GM13977 (cell line): Measurements from ENCODE around the gene PPP2CA.
"Not testable (repeated sequence)": the region's sequence is repeated elsewhere in the genome, so short reads cannot be mapped to it uniquely, and the experiment has no call there.

ENCODE experiments used
- DNase-seq: peaks from one replicate; pipeline ENCODE4 v3.0.0; 2012; ENCODE audit warnings: low spot score
- in situ Hi-C: fragments of 300-500 bp; cut with MboI; formaldehyde crosslinking; loops from one replicate; pipeline ENCODE4 v1.12.0; 2022; ENCODE audit warnings: low sequenced_read_pairs, low pct_unique_long_range_greater_than_20kb, mixed read lengths, inconsistent platforms; ENCODE audit not compliant: unreplicated experiment
- TF ChIP-seq, protein P1 (sequence below): IDR thresholded peaks from 2 replicates; pipeline ENCODE4 v1.5.1; 2012; ENCODE audit warnings: mild to moderate bottlenecking, control low read depth; ENCODE audit not compliant: insufficient read depth; ENCODE audit errors: extremely low read depth, missing control alignments

The PPP2CA gene

DNA sequence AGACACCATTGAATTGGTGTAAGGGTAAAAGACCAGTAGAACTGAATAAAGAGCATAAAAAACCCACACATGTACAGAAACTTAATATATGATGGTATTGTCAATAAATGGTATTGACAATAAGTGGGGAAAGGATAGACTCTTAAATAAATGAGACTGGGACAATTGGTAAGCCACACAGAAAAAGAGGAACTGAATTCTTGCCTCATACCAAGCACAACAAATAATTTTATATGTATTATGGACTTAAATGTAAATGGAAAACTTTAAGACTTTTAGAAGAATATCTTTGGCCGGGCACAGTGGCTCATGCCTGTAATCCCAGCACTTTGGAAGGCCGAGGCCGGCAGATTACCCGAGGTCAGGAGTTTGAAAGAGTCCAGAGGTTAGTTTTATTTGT, 37.9 kb upstream of the PPP2CA start:
- in situ Hi-C loops = no loop called here
- TF ChIP-seq, protein P1, sequence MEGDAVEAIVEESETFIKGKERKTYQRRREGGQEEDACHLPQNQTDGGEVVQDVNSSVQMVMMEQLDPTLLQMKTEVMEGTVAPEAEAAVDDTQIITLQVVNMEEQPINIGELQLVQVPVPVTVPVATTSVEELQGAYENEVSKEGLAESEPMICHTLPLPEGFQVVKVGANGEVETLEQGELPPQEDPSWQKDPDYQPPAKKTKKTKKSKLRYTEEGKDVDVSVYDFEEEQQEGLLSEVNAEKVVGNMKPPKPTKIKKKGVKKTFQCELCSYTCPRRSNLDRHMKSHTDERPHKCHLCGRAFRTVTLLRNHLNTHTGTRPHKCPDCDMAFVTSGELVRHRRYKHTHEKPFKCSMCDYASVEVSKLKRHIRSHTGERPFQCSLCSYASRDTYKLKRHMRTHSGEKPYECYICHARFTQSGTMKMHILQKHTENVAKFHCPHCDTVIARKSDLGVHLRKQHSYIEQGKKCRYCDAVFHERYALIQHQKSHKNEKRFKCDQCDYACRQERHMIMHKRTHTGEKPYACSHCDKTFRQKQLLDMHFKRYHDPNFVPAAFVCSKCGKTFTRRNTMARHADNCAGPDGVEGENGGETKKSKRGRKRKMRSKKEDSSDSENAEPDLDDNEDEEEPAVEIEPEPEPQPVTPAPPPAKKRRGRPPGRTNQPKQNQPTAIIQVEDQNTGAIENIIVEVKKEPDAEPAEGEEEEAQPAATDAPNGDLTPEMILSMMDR = no peak
- no peak for DNase-seq

DNA sequence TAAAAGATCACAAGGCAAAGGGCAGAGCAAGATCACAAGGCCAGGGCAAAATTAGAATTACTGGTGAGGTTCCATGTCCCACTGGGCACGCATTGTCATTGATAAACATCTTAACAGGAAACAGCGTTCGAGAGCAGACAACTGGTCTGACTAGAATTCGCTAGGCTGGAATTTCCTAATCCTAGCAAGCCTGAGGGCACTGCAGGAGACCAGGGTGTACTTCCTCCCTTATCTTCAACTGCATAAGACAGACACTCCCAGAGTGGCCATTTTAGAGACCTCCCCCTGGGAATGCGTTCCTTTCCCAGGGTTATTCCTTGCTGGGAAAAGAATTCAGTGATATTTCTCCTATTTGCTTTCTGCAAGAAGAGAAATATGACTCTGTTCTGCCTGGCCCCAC, 36.8 kb upstream of the PPP2CA start:
- DNase-seq, in situ Hi-C loops: not testable (repeated sequence)

DNA sequence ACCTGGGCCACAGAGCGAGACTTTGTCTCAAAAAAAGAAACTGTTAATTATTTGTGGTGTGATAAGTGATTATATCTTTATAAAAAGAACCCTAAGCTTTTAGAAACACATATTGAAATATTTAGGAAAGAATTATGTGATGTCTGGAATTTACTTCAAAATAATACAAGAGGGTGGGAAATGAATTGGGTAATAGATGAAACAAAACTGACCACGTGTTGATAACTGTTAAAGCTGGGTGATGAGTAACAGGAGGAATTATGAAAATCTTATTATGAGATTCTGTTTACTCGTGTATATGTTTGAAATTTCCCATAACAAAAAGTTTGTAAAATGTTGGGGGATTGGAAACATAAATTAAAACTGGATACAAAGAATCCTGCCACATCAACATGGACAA, 33.0 kb upstream of the PPP2CA start:
- DNase-seq = no peak
- in situ Hi-C loops = no loop called here
- TF ChIP-seq, protein P1 = no peak

DNA sequence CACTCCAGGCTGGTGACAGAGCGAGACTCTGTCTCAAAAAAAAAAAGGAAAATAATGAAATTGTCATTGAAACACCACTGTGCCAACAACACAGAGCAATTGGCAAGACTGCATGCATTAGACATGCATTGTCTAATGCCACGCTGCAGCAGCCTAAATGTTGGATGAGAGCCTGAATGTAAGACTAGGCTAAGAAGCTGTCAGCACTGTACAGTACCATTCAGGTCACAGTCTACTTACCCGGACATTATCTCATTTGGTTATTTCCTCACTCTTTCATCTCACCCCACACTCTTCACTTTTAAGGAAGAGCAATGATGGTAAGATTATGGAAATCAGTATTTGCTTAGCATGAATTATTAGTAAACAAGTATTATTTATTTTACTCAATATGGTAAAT, 31.3 kb upstream of the PPP2CA start:
- TF ChIP-seq, protein P1 = no peak
- no peak for DNase-seq
- in situ Hi-C loops = no loop called here

DNA sequence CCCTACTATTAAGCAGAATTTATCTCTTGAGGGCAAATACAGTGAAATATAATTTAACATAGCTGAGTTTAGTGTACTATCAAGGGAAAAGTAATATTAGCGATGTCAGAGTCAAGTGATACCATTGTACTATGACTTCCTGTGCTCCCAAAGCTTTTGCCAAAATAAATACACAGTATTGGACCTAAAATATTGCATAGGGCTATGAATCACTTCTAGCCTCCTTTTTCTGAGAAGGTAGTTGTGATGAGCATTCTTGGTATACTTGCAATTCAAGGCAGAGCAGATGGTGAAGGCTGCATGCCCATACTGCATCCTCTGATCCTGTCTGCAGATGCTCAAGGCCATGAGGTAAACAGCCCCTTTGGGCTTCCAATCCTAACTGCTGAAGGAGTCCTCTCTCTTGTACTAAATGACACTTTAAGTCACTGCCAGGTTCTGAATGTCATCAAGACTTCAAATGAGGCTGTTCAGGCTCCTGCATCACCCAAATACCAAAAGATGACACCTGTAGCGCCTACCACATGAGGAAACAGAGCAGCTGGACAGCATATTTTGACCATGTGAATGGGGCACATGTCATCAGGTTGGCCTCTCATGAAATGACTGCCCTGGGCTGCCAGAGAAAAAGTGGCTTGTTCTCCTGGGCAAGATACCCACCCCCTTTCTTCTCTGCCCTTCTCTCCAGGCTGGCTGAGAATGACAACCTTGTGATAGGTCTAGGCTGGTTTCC, 29.7 kb upstream of the PPP2CA start:
- in situ Hi-C loops = no loop called here
- TF ChIP-seq, protein P1 = no peak
- DNase-seq = no peak

DNA sequence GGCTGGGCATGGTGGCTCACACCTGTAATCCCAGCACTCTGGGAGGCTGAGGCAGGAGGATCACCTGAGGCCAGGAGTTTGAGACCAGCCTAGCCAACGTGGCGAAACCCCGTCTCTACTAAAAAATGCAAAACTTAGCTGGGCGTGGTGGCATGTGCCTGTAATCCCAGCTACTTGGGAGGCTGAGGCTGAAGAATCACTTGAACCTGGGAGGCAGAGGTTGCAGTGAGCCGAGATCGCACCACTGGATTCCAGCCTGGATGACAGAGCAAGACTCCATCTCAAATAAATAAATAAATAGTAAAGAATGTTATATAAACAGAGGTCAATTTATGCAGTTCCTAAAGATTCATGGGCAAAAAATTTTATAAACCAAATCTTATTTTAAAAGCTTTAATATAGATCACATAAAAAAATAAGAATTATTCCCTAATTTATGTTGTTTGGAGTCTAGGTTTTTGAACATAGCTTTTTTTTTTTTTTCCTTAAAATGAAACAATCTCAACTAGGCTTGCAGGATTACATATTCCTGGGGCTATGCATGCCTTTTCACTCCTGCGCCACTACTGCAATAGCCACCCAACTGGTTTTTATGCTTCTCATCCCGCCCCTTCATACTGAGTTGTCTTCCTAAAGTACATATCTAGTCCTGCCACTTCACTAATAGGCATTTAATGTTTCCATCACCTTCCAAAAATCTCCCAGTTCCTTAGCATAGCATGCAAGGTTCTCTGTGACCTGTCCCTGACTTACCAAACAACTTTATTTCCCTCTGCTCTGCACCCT, 27.7 kb upstream of the PPP2CA start:
- DNase-seq, in situ Hi-C loops: not testable (repeated sequence)

DNA sequence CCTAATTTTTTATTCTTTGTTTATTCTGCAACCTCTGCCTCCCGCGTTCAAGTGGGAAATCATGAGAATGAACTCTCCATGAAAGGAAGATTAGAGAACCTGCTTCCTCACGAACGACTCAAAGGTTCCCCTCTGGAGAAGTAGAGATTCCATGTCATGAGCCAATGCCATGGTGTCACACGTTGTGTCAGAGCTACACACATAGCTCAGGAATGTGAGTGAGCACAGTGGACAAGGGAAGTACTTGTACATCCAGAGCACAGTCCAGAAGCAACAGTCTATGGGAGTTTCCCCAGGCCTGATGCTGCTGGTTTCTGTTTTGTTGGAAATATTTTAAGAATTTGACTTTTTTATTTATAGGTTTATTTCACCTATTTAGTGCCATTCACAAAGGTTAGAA, 26.8 kb upstream of the PPP2CA start:
- TF ChIP-seq, protein P1 = no peak
- in situ Hi-C loops = no loop called here
- DNase-seq = no peak

DNA sequence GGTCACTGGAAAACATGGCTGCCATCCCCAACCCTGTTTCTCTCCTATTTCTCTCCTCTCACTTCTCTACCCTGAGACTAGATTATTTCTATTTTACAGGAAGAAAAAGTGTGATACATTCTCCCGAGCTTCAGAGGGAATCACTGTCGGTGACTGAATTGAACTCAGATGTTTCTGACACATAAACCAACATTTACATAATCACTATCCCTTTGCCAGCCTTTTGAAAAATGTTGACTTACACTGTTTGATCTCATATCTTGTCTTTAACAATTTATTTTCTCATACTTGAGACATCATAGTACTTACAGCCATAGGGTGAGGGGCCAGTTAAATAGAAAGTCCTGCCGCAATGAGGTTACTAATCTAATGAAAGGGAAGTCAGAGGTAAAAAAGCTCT, 25.1 kb upstream of the PPP2CA start:
- in situ Hi-C loops = no loop called here
- TF ChIP-seq, protein P1 = no peak
- DNase-seq = no peak
